Chondrocyte (in vitro differentiated cells): Measurements from ENCODE around the gene SMIM41. TPM values are rescaled to one million over a fixed set of nuclear protein-coding genes. Genes with fewer than 3 reads are reported as not detected.
A peak's percentile ranks its signal among the peaks of the same experiment; 100 is the strongest.

Source experiments
- DNase-seq: peaks from one replicate; pipeline ENCODE4 v3.0.0; 2021; ENCODE audit warnings: mixed read lengths, low spot score
- H3K27ac Mint-ChIP-seq: one replicate; pipeline ENCODE4 v1.8.0; 2021; ENCODE audit warnings: mild to moderate bottlenecking, moderate library complexity, mixed read lengths; ENCODE audit not compliant: unreplicated experiment
- H3K27me3 Mint-ChIP-seq: 2 replicates; pipeline ENCODE4 v1.8.0; 2021; ENCODE audit warnings: low read depth, mixed read lengths
- H3K36me3 Mint-ChIP-seq: 2 replicates; pipeline ENCODE4 v1.8.0; 2021; ENCODE audit warnings: low read depth, mixed read lengths
- H3K4me1 Mint-ChIP-seq: 2 replicates; pipeline ENCODE4 v1.8.0; 2021; ENCODE audit warnings: low read depth, mild to moderate bottlenecking, mixed read lengths
- H3K4me3 Mint-ChIP-seq: one replicate; pipeline ENCODE4 v1.8.0; 2021; ENCODE audit warnings: mild to moderate bottlenecking, moderate library complexity, mixed read lengths; ENCODE audit not compliant: unreplicated experiment
- H3K9me3 Mint-ChIP-seq: 2 replicates; pipeline ENCODE4 v1.8.0; 2021; ENCODE audit warnings: low read depth, mixed read lengths
- CTCF ChIP-seq: fragments of 200-600 bp; sonication (generic); IDR thresholded peaks from 2 replicates; pipeline ENCODE4 v1.5.0; 2021; ENCODE audit warnings: antibody characterized with exemption, mild to moderate bottlenecking, moderate library complexity
- total RNA-seq: library from RNA; stranded (reverse); gene quantifications from 3 replicates; pipeline ENCODE4 v1.2.1, GENCODE V29; 2021

SMIM41 gene
- total RNA-seq, 1 donor from 2014 or later: not detected

- no peak overlapping the region for H3K4me3 Mint-ChIP-seq
- DNase-seq: no peak
- TF ChIP-seq CTCF: no peak
- no peaks in the 10 kb centered on the region for H3K9me3 Mint-ChIP-seq
- H3K4me1 Mint-ChIP-seq: peaks cover 42% of the 10 kb centered on the region
- H3K27ac Mint-ChIP-seq: no peak overlapping the region
- H3K36me3 Mint-ChIP-seq: peaks cover 37% of the 10 kb centered on the region
- H3K27me3 Mint-ChIP-seq: no peaks in the 10 kb centered on the region
These were observed 2.7 kb upstream of the SMIM41 start for GRCh38 chr12:52076811-52077210.

- no peak for TF ChIP-seq CTCF
These were observed 1.2 kb upstream of the SMIM41 start for GRCh38 chr12:52078276-52078675.

GRCh38 chr12:52080403-52081251 is 1.1 kb downstream of the SMIM41 start:
- no peak for TF ChIP-seq CTCF
- Mint-ChIP-seq H3K4me1 (peaks cover 19% of the 10 kb centered on the region), H3K27ac (no peak overlapping the region), H3K4me3 (no peak overlapping the region), H3K27me3 (peaks cover under 1% of the 10 kb centered on the region), H3K9me3 (no peaks in the 10 kb centered on the region), H3K36me3 (peaks cover 22% of the 10 kb centered on the region)
- no peak for DNase-seq

More at GRCh38 chr12:52078276-52078675, 1.2 kb upstream of the SMIM41 start:
- Mint-ChIP-seq H3K9me3 (no peaks in the 10 kb centered on the region), H3K4me1 (peaks cover 38% of the 10 kb centered on the region), H3K36me3 (peaks cover 33% of the 10 kb centered on the region), H3K27ac (no peak overlapping the region), H3K27me3 (no peaks in the 10 kb centered on the region), H3K4me3 (no peak overlapping the region)
- no peak for DNase-seq

- Mint-ChIP-seq H3K9me3 (no peaks in the 10 kb centered on the region), H3K27ac (no peak overlapping the region), H3K4me3 (no peak overlapping the region), H3K36me3 (peaks cover 20% of the 10 kb centered on the region), H3K27me3 (peaks cover 2% of the 10 kb centered on the region), H3K4me1 (peaks cover 19% of the 10 kb centered on the region)
- TF ChIP-seq CTCF: no peak
- DNase-seq: no peak
These were observed 1.8 kb downstream of the SMIM41 start for GRCh38 chr12:52081263-52081733.

- peaks cover 19% of the 10 kb centered on the region for H3K36me3 Mint-ChIP-seq
- DNase-seq: no peak
- no peak for TF ChIP-seq CTCF
- no peak overlapping the region for H3K4me3 Mint-ChIP-seq
- H3K4me1 Mint-ChIP-seq: peaks cover 19% of the 10 kb centered on the region
- H3K27me3 Mint-ChIP-seq: peaks cover 7% of the 10 kb centered on the region
- no peaks in the 10 kb centered on the region for H3K9me3 Mint-ChIP-seq
- peak overlapping the region; percentile 49 for H3K27ac Mint-ChIP-seq
These were observed 2.6 kb downstream of the SMIM41 start for GRCh38 chr12:52082026-52082668.
